ENCODE results near the gene C12orf76.

C12orf76 gene

DNA sequence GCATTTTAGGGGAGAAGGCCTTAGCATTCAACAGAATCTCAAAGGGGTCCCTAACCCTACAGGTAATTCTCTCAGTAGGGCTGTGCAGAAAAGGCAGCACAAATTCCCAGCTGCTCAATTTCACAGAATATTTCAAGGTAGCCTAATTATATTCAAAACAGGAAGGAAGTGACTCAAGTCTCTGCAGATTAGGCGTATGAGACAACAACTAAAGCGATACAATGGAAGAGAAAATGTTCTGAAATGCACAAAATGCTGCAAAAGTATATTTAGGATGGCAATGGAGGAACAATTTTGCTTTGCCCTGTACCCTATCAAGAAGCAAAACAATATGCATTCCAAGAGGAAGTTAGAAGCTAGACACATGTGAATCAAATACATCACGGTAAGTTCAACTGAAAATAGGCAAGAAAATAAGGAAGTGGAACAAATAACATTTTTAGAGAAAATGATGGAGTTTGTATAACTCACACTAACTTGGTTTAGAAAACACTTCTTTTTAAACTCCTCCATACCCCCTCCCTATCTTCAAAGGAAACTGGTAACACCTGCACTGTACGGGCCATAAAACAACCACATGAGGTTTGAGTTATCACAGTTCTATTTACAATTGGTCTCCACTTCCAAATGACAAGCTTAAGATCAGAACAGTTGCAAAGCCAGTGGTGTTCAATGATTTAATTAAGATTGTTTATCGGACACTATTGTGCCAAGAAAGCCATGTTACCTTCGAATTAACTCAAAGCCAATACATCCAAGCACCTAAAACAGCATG, 53.7 kb downstream of the C12orf76 start:
- no peak for DNase-seq (ENCODE audit: low read depth)

DNA sequence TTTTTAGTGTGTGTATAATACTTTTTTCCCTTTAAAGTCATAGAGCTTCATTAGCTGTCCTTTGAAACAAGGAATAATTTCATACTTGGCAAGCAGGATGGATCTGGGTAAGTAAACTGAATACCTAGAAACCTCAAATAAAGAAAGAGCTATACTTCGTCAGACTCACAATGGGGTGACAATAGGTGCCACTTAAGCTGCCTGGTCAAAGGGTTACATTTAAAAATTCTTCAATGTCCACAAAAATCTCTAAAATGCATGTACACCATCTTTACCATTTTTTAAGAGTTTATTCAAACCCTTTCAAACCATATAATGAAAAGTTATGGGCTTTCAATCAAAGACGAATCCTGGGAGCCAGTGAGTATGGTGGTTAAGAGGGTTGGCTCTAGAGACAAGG, 55.2 kb downstream of the C12orf76 start:
- no peak for DNase-seq (ENCODE audit: low read depth)

DNA sequence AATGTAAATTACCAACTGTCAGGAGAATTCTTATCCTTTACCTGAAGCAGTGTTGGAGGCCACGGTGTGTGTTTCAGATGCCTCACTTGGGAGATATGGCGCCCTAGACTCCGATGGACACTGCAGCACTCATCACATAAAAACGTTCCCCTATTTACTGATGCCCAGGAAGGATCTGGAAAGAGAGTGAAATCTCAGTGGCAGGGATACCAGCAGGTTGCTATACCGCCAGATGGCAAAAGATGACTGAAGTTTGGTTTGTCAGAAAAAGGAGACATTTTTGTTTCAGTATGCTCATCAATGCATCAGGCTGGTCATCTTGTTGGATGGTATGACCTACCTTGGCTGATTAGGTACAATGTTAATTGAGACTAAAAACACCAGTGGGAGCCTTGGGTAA, 56.7 kb downstream of the C12orf76 start:
- no peak for DNase-seq (ENCODE audit: low read depth)

All from stimulated activated CD8-positive, alpha-beta memory T cell treated with anti-CD3 and anti-CD28 coated beads, Interleukin-15, amount 100 ng/mL, for 1 hour (primary cell).